Fibroblast of upper back skin (primary cell): ENCODE measurements around the gene FYB2.

Experiments used
- DNase-seq: peaks from one replicate; pipeline ENCODE4 v3.0.0-alpha.2; 2013

The FYB2 gene, protein sequence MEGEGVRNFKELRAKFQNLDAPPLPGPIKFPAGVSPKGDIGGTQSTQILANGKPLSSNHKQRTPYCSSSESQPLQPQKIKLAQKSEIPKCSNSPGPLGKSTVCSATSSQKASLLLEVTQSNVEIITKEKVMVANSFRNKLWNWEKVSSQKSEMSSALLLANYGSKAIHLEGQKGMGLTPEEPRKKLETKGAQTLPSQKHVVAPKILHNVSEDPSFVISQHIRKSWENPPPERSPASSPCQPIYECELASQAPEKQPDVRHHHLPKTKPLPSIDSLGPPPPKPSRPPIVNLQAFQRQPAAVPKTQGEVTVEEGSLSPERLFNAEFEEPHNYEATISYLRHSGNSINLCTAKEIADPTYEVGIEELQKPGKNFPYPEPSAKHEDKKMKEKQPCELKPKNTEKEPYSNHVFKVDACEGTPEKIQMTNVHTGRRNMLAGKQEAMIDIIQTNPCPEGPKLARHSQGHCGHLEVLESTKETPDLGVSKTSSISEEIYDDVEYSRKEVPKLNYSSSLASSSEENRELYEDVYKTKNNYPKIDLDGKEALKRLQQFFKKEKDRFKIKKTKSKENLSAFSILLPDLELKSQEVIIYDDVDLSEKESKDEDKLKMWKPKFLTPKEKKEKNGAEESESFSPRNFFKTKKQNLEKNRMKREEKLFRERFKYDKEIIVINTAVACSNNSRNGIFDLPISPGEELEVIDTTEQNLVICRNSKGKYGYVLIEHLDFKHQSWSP

DNA sequence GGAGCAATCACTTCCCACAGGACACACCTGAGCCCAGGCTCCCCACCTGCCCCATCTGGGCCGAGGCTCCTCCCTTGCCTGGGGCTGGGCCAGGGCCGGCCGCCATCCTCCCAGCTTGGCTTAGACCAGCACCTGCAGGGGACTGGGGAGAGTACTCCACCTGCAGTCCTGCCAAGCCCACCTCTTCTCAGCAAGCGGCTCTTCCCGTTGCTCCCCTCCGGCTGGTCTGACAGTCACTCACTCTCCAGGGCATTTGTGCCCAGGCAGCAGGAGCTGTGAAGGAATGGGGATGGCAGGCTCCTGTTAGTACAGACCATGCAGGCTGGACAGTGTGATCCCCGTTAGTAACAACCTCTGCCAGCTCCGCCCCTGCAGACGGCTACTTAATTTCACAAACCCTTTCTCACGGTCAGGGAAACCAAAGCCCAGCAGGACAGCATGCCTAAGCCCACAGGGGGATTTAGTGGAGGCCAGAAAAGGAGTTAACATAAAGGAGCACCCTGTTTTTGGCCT lies at the start of gene FYB2:
TSS of gene FYB2 (minus strand) at position 18 of the 513 bp plus-strand sequence. CDS start 114 bp downstream, outside the sequence.
- DNase-seq = no peak

DNA sequence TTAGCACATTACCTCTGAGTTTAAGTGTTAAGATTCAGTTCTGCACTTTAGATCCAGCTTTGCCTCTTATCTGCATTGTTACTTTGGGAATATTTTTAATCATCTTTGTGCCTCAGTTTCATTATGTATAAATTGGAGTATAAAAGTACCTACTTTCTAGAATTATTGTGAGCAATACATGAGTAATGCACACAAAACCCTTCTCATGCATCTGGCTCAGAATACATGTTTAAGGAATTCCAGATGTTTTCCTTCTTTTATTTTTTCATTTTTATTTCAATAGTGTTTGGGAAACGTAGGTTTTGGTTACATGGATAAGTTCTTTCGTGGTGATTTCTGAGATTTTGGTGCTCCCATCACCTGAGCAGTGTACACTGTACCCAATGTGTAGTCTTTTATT lies 49.6 kb upstream of the FYB2 start:
- DNase-seq = peak; percentile 52

DNA sequence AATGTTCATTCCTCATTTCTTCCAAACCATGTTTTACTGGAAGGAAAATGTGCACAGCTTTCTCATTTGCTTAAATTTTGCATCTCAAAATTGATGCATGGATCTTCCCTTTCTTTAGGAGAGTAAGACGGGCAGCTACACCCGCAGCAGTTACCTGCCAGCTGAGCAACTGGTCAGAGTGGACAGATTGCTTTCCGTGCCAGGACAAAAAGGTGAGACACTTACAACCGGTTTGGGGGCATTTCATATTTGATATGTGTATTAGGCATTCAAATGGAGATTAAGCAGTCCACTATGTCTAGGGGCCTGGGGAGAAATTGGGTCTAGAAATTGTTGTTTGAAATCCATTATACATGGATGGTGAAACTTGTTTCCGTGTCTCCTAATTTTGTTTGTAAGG lies 48.3 kb upstream of the FYB2 start:
- DNase-seq = no peak

DNA sequence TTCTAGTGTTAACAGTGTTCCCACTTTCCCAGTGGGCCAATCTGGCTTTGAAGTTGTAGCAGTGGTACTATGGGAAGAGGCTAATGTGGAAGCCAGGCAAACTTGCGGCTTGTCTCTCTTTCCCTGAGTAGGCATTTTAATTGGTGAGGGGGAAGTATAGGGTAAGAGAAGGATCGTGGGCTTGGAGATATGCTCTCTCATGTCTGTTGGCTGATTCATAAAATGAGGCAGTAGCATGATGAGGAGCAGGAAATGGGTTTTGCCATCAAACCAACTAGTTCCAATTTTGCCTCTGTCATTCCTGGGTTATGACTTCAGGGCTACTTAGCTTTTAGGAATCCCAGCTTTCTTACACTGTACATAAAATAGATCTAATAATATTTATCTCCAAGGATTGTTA lies 47.5 kb upstream of the FYB2 start:
- DNase-seq = peak; percentile 87

DNA sequence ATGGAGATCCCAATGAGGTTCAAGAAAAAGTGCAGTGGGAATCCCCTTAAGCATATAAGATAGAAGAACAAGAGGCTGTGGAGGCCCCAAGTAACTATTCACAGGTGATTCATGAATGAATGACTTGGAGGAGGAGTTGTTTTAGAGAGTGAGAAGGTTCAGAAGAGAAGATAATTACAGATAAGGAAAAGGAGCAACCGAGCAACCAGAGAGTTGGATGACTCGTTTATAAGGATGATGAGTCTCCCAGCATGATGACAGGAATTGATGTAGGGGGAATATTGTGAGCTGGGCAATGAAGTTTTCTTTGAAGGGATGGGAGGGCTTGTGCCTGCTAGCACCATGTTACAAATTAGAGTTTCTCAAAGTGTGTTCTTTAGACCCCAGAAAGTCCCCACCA lies 45.2 kb upstream of the FYB2 start:
- DNase-seq = peak; percentile 25

DNA sequence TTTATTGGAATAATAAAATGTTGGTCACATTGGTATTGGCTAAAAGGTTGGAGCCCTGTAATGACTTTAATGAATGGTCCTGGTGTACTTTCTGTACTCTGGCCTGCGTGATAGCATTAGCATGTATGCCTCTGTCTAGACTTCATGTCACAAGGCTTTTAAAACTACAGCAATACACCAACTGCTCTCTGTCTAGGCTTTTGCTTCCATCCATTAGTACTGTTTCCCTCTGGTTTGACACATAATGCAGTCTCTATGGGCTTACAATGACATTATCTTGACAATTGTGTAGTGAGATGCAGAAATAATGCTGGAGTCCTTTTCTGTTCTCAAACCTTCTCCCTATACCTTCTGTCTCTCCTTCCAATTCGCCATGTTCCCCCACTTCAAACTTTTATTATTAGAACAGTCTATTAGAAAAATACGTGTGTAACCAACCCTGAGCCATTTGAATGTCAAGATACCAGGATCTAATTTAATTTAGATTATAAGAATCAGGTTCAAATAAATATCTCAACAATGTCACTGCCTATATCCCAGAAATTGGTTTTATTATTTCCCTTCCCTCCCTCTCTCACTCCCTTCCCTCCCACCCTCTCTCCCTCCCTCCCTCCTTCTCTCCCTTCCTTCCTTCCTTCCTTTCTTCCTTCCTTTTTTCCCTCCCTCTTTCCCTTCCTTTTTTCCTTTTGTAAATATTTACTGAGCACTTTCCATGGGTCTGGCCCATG lies 44.2 kb upstream of the FYB2 start:
- no peak for DNase-seq

DNA sequence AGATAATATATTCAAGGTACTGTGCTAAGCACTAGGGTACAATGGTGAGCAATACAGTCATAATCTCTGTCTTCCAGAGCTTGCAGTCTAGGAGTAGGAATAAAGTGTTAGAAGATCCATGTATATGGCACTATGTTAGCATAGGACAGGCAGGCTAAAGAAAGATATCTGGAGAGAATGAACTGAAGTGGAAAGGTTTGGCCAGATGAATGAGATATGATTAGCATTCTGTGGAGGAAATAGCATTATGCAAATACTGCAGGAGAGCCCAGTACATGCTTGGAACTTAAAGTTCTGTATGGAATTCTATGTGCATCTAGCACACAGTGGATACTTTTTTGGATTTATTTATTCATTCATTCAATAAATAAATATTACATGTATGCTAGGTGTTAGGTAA lies 40.1 kb upstream of the FYB2 start:
- DNase-seq = no peak

DNA sequence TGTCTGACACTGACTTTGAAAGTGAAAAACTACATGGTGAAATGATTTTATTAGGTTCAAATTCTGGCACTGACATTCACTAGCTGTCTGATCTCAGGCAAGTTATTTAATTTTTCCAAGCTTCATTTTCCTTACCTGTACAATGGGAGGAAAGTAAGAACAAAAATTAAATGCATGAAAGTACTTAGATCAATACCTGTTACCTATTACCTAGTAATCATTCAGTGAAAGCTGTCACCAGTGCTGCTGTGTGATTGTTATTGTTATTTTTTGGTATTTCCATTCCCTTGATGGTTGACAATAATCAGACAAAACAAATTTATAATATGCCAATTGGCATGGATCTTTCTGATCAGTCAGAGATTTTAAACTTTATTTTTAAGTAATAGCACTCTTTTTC lies 37.0 kb upstream of the FYB2 start:
- no peak for DNase-seq

DNA sequence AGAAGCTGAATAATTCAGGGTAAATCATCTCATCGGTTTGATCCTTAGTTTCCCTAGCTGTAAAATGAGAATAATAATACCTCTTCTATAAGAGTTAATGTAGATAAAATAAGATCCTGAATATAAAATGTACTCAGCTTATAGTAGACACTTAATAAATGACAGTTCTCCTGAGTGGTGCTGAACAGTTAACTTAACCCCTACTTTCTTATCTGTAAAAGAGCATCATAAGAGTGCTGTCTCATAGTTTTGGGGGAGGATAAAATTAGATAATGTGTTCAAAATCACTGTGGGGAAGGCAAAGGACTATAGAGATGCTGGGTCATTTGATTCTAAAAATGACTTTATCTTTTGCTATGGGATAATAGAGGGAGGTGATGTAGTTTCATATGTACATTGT lies 36.0 kb upstream of the FYB2 start:
- no peak for DNase-seq

DNA sequence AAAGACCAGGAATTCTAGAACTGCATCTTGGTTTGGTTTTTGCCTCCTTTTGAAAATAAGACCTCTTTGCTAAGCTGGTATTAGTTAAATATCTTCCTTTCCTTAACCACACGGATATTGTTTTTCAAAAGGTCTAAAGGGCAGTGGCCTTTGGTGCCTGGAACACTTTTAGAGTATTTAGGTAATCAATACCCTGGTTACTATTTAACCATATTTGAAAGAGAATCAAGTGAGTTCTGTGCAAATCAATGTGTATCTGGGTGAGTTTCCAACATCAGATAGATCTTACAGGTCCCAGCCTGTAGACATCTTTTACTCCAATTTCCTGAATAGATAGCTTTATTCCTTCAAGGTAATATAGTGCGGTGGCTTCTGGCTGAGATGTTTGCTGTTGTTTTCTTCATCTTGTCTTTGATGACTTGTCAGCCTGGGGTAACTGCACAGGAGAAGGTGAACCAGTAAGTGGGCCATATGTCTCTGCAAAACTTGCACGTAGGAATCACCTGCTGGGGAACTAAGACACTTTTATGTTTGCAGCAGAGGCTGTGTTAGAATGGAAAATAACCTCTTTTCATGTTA lies 35.4 kb upstream of the FYB2 start, which contains the start of gene C8A:
TSS of gene C8A (plus strand) at position 277 of the 579 bp plus-strand sequence. CDS start at position 382, 105 bp downstream.
- DNase-seq = no peak

DNA sequence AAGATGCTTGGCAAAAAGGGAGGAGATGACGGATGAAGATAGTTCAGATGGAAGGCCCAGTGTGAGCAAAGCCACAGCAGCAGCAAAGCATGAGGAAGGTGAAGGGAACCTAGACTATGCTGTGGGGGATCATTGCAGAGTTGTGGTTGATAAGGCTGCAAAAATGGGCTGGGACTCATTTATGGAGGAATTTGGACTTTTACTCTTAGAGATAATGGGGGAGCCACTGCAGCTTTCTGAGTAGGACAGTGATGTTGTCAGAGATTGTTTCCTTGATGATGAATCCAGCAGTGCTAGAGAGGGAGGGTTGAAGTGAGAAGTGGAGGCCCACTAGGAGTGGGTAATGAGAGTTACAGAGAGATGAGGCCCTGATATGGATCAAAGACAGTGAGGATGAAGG lies 33.3 kb upstream of the FYB2 start:
- DNase-seq = no peak

DNA sequence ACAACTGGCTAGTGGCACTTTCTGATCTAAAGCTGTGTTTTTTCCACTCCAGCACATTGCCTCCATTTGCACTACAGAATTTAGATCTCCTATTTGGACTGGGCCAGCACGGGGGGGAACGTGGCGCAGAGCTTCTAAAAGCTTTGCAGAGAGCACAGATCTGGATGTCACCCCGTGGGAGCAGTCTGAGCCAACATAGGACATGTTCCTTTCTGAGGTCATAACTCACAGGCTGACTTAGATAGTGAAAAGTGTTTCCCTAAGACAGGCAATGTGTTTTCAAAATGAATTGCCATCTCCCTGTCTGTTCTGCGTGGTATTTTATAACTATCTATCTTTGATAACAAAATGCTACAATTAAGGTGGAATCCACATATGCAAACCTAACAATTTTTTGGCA lies 31.7 kb upstream of the FYB2 start:
- DNase-seq = no peak

DNA sequence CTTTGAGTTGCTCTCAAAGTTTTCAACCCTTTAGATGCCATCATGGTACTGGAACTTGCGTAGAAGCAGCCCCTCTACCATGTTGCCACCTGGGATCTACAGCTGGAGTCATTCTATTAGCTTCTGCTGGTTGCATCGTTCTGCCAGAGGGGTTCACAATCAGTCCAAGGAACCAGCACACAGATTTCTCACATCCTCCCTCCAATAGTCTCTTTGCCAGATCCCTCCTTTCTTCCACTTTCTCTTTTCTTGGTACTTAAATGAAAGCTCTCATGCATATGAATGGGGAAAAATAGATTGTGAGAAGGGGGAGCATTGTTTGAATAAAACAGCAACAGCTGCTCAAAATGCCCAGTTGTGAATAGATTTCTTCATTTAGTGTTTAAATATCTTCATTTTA lies 31.2 kb upstream of the FYB2 start:
- DNase-seq = no peak

DNA sequence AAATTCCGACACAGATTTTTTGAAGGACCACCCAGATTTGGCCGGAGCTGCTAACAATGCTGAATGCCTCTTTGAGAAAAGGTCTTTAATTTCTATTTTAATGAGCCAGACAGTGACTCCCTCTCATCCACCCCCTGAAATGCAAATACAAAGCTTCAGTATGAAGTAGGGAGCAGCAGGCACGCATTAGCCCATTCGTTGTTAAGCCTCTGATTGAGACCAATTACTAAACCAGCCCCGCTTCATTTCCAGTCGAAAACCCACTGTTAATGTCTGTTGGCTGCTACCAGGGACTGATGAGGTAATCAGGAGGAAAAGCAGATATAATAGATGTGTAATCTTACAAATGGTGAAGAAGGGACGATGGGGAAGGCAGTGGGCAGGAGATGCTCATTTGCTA lies 30.5 kb upstream of the FYB2 start:
- DNase-seq = no peak

DNA sequence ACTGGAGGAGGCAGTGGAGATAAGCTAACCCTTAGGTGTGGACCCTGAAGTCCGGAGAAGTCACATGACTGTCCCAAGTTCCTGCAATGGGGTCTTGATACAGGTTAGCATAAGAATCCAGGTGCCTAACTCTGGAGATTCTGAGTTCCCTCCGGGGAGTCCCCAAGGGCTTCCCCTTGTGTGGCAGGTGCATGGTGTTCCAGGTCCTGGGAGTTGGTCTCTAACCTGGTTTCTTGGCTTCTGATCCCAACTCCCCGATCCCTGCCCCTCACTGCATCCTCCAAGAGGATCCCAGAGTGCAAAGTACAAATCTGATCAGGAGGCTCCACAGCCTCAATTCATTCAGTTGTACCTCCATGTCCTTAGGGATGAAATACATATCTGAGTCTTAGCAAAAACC lies 26.1 kb upstream of the FYB2 start:
- no peak for DNase-seq

DNA sequence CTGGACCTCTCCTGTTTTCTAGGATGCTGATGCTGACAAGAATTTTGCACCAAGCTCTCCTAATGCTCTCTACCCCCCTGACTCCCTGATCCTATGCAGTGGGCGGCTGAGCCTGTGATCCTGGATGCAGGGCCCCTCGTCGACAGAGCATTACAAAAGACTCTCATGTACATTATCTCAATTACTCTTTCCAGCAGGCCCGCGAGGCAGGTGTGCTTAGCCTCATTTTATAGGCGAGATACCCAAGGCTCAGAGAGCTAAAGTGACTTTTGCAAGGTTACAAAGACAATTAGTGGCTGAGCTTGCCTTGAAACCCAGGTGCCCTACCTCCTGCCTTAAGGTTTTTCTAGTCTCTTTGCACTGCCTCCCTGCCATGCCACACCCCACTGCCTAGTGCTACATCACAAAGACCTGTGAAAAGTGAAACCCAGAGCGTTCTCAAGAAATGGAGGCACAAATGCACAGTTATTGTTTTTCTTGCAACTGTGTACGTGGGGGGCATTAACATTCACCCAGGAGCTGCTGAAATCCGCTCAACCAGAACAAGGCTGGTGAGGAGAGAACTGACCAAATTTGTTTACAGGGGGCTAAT lies 25.4 kb upstream of the FYB2 start:
- DNase-seq = no peak

DNA sequence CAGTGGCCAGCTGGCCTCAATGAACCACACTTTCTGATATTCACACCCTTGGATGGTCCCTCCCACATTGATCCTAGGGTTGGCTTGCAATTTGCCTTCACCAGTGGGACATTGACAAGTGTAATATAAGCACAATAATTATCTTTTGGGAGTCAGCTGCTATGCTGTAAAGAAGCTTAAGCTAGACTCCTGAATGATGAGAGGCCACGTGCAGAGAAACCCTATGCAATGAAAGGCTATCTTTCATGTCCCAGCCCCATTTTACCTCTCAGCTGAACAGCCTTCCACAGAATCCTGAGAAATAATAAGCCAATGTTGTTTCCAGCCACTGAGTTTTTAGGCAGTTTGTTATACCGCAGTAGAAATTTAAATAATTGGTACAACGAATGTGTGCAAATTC lies 24.3 kb upstream of the FYB2 start:
- DNase-seq = no peak

DNA sequence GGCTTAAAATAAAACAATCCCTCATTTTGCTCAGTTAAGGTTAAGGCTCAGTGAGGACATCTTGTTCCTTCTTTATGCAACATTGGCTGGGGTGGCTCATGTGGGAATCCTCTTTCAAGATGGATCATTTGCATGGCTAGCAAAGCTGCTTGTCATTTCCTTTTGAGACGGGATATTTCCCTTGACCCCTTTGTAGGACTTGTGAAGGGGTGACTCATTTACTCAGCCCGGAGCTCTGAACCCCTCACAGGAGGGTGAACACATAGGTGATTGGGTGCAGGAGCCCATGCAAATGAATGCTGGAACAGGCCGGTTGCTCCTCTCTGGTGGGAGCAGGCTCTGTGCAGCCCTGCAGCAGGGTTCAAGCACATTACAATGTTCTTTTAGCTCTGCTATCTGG lies 19.6 kb upstream of the FYB2 start:
- peak; percentile 32 for DNase-seq

DNA sequence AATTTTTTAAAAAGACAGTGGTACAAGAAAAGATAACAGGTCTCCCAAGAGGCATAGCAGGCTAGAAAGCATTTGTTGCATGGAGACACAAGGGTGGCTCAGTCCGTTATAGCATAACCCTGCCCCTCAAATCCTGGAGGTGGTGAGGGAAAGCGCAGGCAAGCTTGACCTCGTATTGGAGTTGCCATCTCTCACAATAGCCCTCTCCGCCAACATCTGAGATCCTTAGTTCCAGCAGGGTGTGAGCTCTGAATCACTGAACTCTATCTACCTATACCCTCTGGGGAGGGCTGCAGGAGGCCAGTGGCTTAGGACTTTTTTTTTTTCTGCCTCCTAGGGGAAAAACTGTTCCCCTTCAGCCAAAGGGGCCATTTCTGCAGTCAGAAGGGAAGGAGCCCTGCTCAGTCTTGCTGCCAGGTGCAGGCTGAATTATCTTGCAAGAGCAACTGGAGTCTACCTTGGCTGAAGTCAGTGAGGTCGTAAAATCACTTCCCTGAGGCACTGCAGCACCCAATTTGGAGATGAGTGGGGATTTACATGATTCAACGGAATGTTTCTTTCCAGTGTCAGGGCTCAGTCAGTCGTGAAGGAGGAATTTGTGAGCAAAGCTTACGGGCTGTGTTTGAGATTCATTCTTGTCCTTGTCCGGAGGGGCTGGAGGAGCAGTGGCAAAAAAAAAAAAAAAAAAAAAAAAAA lies 18.2 kb upstream of the FYB2 start:
- DNase-seq = no peak

DNA sequence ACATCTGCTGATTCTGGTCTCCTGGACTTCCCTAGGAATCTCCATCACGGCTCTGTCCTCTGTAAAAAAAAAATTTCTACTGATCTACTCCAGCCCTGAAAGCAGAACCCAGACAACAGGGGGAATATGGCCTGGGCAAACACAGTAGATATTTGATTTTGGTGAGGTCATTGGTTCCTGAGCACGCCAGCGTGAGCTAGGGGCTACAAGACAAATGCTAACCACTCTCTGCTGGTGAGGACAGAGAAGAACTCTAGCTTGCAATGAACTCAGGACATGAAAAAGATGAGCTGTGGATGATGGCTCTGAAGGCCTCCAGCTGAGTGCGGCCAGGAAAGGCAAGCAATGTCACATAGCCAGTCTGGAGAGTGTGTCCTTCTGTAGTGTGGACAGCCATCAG lies 17.2 kb upstream of the FYB2 start:
- DNase-seq = no peak

DNA sequence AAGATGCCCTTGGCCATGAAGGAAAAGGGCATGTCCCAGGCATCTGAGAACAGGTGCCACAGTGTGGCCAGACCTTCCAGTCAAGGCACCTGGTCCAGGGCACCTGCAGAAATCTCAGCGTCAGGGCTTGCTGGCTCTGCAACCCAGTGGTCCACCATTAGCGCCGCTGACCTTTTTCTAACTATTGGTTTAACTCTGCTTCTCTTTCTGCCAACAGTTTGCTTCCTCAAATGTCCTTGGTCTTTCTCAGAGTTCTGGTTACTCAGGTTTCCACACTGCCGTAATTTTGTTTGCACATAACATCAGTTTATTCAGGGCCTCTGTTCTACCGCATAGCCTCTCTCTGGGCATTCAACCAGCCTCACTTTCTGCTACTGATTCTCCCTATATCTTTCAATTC lies 16.5 kb upstream of the FYB2 start:
- no peak for DNase-seq
